Activated CD8-positive, alpha-beta memory T cell treated with anti-CD3 and anti-CD28 coated beads, Interleukin-2, amount 50 U/mL, for 4 hours (primary cell): ENCODE measurements around the gene FUT2.
"Not testable (repeated sequence)": the region's sequence is repeated elsewhere in the genome, so short reads cannot be mapped to it uniquely, and the experiment has no call there.

Experiments
- DNase-seq: peaks from one replicate; pipeline ENCODE4 v3.0.0-alpha.2; 2020

FUT2 gene

GRCh38 chr19:48695743-48696352 lies at the start of gene FUT2:
Gene FUT2, plus strand, starts transcription at chr19:48695971. Its CDS starts 6,986 bp downstream, at chr19:48702957.
- DNase-seq, result no peak

DNA sequence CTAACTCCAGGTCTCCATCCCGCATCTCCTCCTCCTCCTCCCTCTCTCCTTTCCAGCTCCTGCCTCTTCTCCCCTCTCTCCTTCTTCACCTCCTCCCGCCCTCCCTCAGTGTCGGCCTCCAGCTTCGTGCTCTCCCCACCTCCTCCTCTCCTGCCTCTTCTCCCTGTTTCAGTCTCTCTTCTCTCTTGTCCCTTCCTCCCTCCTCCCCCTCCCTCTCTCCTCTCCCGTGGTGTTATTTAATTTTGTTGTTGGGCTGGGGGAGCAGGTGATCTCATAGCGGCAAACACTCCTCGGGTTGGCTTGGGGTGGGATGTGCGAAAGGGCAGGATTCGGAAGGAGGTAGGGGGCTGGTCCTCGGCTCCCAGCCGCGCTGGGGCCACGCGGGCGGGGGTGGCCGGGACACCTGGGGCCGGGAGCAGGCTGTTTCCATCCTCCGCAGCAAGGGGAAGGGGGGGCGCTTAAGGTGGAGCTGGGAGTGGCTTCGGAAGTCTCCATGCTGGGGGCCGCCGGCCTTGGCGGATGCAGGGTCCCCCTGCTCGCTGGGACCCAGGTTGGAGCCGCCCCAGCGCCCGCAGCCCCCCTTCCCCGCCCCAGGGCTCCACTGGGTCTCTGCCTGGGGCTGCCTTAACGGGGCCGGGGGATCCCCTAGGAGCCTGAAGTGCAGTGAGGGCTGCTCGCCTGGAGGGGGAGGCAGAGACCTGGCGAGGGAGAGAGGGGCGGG lies 49.6 kb upstream of the FUT2 start, which contains the start of gene CA11:
CA11 (minus strand) TSS at position 187 of the 721 bp plus-strand sequence. CDS start 555 bp downstream, outside the sequence.
- peak; percentile 92 for DNase-seq

DNA sequence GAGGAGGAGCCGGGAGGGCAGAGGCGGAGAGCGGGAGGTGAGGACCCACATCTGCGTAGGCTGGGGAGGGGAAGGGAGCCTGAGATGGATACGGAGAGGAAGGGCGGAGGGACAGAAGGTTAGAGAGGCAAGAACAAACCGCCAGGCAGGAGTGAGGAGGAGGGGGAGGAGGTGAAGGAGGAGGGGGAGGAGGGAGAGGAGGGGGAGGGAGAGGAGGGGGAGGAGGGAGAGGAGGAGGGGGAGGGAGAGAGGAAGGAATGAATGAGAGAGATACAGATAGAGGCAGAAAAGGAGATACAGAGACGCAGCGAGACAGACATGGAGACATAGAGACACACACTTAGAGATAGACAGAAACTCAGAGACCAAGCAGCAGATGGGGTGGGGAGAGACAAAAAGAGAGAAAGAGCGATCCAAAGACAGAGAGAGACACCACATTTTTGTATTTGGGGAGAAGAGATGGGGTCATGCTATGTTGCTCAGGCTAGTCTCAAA lies 49.0 kb upstream of the FUT2 start:
- no peak for DNase-seq

GRCh38 chr19:48648134-48648533 lies 47.6 kb upstream of the FUT2 start:
- no peak for DNase-seq

DNA sequence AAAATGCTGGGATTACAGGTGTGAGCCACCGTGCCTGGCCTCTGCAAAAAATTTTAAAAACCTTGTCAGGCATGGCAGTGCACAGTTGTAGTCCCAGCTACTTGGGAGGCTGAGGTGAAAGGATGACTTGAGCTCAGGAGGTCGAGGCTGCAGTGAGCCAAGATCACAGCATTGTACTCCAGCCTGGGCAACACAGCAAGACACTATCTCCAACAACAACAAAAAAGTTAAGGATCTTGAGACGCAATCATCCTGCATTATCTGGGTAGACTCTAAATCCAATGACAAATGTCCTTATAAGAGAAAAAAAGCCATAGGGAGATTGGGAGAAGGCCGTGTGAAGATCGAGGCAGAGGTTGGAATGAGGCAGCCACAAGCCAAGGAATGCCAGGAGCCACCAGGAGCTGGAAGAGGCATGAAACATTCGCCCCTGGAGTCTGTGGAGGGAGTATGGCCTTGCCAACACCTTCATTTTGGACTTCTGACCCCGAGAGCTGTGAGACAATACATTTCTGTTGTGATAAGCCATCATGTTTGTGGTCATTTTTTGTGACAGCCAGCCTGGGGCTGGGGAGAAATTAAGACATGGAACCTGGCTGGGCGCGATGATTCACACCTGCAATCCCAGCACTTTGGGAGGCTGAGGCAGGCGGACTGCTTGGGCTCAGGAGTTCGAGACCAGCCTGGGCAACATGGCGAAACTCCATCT lies 44.6 kb upstream of the FUT2 start:
- DNase-seq, result no peak

GRCh38 chr19:48651683-48652048 lies 44.1 kb upstream of the FUT2 start:
- DNase-seq, result no peak

GRCh38 chr19:48654299-48655059 lies 41.3 kb upstream of the FUT2 start:
- DNase-seq, result no peak

DNA sequence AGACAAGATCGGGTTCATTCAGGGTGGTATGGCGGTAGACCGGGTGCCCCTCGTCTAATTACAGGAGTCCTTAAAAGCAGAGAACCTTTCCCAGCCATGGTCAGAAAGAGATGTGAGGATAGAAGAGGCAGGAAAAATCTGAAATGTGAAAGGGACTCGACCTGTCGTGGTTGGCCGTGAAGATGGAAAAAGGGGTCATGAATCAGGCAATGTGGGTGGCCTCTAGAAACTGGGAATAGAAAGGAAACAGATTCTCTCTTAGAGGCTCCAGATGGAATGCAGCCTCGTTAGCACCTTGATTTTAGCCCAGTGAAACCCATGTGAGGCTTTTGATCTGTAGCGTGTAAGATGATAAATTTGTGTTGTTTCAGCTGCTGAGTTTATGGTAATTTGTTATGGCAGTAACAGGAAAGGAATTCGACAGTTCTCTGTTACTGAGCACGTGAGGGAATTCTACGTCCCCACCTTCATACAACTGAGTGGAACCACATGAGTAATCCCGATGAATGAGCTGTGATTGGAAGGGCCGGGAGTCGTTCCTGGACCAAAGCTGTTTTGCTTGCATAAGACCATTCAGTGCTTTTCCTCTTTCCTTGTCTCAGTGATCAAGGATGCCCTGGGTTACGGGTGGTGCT lies 38.8 kb upstream of the FUT2 start:
- DNase-seq, result no peak

DNA sequence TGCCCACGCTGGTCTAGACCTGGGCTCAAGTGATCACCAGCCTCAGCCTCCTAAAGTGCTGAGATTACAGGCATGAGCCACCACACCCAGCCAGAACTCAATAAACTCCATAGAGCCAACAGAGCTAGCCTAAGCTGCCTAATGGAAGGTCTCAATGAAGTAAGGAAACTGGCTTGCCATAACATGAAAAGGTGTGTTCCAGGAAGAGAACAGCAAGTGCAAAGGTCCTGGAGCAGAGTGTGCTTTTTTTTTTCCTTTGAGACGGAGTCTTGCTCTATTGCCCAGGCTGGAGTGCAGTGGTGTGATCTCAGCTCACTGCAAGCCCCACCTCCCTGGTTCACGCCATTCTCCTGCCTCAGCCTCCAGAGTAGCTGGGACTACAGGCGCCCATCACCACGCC lies 37.9 kb upstream of the FUT2 start:
- DNase-seq, result not testable (repeated sequence)

- DNase-seq, result no peak
These were observed 37.3 kb upstream of the FUT2 start for GRCh38 chr19:48658483-48658882.

GRCh38 chr19:48659768-48660167 lies 36.0 kb upstream of the FUT2 start:
- no peak for DNase-seq

- DNase-seq, result peak; percentile 78
These were observed 34.7 kb upstream of the FUT2 start for GRCh38 chr19:48660852-48661710.

DNA sequence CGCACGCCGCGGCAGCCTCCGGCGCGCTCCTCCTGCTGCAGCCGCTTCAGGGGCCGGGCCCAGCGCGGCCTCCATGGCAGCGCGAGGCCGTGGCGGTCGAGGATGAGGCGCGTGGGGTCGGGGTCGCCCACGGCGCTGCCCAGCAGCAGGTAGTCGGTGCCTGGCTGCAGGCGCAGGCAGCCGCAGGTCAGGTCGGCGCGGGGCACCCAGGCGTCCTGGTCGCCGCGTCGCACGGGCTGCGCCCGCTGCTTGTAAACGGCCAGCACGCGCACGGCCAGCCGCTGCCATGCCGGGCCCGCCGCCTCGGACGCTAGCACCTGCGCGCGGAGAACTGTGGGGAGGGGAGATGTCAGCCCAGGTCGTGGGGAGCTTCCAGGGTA lies 34.1 kb upstream of the FUT2 start:
- DNase-seq, result no peak

DNA sequence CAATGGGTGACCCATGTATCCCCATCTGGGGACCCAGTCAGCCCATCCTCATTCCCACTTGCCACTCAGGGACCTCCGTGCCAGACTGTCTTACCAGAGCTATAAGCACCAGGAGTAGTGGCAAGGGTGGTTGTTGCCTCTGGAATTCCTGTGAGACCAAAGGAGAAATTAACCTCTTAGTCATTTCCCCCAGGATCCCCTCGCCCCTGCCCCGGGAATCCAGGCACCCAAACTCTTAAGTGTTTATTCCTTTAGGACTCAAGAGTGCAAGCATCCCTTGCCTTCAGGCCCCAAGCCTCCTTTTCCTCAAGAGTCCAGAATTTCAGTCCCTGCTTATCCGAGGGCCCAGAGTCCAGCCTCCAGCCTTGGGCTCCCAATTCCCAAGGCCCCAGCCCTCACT lies 32.1 kb upstream of the FUT2 start:
- no peak for DNase-seq

- no peak for DNase-seq
These were observed 31.3 kb upstream of the FUT2 start for GRCh38 chr19:48664476-48664875.

DNA sequence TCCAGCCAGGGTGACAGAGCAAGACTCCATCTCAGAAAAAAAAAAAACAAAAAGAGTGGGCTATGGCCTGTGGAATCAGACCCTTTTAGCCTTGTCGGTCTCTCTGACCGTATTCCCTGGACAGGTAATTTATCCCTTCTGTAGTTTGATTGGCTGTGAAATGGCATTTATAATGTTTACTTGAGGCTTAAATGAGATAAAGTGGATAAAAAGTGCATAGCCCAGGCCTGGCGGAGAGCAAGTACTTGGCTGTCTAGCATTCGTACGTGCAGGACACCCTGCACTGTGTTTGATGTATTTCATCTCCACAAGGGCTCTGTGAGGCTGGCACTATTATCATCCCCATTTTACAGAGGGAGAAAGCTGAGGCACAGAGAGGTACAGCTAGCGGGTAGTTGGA lies 30.0 kb upstream of the FUT2 start:
- DNase-seq, result no peak

DNA sequence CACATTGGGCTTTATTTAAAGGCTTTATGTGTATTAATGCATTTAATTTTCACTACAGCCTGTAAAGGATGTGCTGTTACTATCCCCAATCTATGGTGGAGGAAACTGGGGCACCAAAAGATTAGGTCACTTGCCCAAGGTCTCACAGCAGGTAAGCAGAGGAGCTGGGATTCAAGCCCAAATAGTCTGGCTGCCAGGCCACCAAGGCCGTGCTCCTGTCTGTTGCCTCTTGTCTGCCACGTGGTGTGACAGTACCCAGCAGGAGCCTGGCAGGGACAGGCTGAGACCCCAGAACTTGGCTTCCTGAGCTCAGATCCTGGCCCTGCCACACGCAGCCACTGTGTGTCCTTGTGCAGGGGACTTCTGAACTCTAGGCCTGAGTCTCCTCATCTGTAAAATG lies 27.4 kb upstream of the FUT2 start:
- DNase-seq, result no peak

DNA sequence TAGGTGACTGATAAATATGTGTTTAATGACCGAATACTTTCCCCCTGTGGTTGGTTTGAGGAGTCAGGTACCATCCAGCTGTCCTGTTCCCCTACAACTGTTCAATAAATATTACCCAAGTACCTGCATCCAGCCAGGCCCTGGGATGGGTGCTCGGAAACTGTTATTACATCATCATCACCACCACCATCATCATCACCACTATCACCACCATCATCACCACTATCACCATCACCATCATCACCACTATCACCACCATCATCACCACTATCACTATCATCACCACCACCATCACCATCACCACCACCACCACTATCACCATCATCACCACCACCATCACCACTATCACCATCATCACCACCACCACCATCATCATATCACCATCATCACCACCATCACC lies 27.0 kb upstream of the FUT2 start:
- no peak for DNase-seq

DNA sequence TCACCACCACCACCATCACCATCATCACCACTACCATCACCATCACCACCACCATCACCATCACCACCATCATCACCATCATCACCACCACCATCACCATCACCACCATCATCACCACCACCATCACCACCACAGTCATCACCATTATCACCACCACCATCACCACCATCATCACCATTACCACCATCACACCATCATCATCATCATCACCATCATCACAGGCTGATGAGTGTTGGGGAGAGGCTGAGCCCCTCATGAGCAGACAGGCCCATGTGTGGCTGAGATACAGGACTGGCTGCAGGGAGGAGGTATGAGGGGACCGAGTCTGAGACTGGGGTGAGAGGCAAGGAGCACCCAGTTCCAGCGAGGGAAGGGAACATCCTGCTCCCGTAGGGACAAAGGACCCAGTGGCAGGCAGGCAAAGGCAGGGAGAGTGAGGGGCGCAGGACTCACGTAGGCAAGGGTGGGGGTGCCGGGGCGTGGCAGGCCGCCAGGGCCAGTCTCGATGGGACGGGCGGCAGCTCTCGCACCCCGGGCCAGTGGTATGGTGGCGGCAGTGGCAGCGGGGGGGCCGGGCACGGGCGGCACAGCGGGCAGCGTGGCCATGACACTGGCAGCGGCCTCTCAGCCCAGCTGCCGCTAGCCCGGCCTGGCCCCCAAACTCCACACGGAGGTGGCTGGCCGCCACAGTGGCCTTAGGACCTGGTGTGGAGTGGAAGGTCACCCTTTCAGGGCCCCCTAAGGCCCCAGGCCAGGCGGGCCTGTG lies 25.7 kb upstream of the FUT2 start:
- no peak for DNase-seq

DNA sequence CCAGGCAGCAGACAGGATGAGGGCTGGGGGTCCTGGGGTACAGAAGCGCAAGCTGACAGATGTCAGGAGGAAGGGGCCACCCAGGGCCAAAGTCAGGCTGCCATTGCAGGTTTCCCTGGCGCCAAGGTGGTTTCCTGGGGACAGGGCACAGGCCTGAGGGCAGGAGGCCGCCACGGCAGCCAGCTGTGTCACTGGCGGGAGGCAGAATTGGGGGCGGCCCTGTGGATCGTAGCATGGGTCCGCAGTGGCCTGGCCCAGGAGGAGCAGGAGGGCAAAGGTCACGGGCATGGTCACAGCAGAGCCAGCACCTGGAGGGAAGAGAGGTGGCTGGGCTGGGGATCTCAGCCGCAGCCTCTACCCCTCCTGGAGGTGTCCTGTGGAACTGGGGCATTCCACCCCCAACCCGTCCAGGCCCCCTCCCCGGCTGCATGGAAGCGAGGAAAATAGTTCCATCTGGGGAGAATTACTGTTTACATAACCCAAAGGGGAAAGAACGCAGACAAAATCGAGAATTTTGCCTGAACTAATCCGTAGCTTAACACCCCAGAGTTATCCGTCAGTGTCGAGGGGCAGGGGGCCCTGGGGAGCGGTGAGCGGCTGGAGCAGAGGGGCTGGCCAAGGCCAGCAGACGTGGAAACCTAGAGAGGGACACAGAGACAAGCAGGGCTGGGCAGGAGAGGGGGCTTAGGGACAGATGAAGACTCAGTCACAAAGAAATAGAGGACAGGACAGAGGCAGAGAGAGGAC lies 24.9 kb upstream of the FUT2 start:
- no peak for DNase-seq
